ENCODE results near the gene SMG6.

GRCh38 chr17:2093349-2093748 lies 210.2 kb downstream of the SMG6 start:
- TF ChIP-seq, protein P1, sequence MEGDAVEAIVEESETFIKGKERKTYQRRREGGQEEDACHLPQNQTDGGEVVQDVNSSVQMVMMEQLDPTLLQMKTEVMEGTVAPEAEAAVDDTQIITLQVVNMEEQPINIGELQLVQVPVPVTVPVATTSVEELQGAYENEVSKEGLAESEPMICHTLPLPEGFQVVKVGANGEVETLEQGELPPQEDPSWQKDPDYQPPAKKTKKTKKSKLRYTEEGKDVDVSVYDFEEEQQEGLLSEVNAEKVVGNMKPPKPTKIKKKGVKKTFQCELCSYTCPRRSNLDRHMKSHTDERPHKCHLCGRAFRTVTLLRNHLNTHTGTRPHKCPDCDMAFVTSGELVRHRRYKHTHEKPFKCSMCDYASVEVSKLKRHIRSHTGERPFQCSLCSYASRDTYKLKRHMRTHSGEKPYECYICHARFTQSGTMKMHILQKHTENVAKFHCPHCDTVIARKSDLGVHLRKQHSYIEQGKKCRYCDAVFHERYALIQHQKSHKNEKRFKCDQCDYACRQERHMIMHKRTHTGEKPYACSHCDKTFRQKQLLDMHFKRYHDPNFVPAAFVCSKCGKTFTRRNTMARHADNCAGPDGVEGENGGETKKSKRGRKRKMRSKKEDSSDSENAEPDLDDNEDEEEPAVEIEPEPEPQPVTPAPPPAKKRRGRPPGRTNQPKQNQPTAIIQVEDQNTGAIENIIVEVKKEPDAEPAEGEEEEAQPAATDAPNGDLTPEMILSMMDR (IDR thresholded peaks at IDR 0.05): no peak
- no peak for TF ChIP-seq ZFX (IDR thresholded peaks at IDR 0.05; ENCODE audit: borderline replicate concordance)

Data from 22Rv1 (cell line).